DMS 273 treated with DMSO at 0.1 percent for 48 hours (cell line): ENCODE measurements around the gene ZNF385A.
"Not testable (repeated sequence)": the region's sequence is repeated elsewhere in the genome, so short reads cannot be mapped to it uniquely, and the experiment has no call there.

Experiments used
- DNase-seq: peaks from one replicate; lab custom pipeline; 2025; lab: John Stamatoyannopoulos, UW

ZNF385A gene

GRCh38 chr12:54355104-54355815, 29.3 kb downstream of the ZNF385A start:
- no peak for DNase-seq

GRCh38 chr12:54354271-54354670, 30.3 kb downstream of the ZNF385A start:
- DNase-seq = not testable (repeated sequence)

GRCh38 chr12:54352891-54353874, 31.4 kb downstream of the ZNF385A start:
- DNase-seq = no peak

GRCh38 chr12:54352022-54352531, 32.5 kb downstream of the ZNF385A start:
- DNase-seq = peak; percentile 15

GRCh38 chr12:54351341-54351740, 33.2 kb downstream of the ZNF385A start:
- no peak for DNase-seq

- no peak for DNase-seq
These were observed 33.8 kb downstream of the ZNF385A start for GRCh38 chr12:54350743-54351142.

- DNase-seq = no peak
These were observed 34.9 kb downstream of the ZNF385A start for GRCh38 chr12:54349679-54350078.

GRCh38 chr12:54349036-54349435, 35.5 kb downstream of the ZNF385A start:
- DNase-seq = no peak

- DNase-seq = no peak
These were observed 42.9 kb downstream of the ZNF385A start for GRCh38 chr12:54341378-54342300.

- DNase-seq = no peak
These were observed 43.7 kb downstream of the ZNF385A start for GRCh38 chr12:54340846-54341245.

- DNase-seq = no peak
These were observed 45.7 kb downstream of the ZNF385A start for GRCh38 chr12:54338698-54339296.

- no peak for DNase-seq
These were observed 46.5 kb downstream of the ZNF385A start for GRCh38 chr12:54337854-54338650.

GRCh38 chr12:54337280-54337842, 47.2 kb downstream of the ZNF385A start:
- DNase-seq = no peak

- no peak for DNase-seq
These were observed 51.0 kb downstream of the ZNF385A start for GRCh38 chr12:54333420-54334034.

GRCh38 chr12:54331461-54331860, 53.1 kb downstream of the ZNF385A start:
- DNase-seq = no peak

GRCh38 chr12:54330442-54330841, 54.1 kb downstream of the ZNF385A start:
- no peak for DNase-seq

- no peak for DNase-seq
These were observed 54.8 kb downstream of the ZNF385A start for GRCh38 chr12:54329759-54330158.

GRCh38 chr12:54328595-54329337, 55.8 kb downstream of the ZNF385A start:
- no peak for DNase-seq
